ENCODE data around the gene NRN1L. TPM values are rescaled to one million over a fixed set of nuclear protein-coding genes. Genes with fewer than 3 reads are reported as not detected.

The NRN1L gene
- total RNA-seq, 1 donor from 2014 or later, result 0.56 TPM

GRCh38 chr16:67928561-67929364 is 44.1 kb downstream of the NRN1L start:
- Mint-ChIP-seq H3K9me3 (ENCODE audit: unreplicated experiment) (no peaks in the 10 kb centered on the region), H3K4me1 (ENCODE audit: unreplicated experiment) (peaks cover 10% of the 10 kb centered on the region), H3K36me3 (ENCODE audit: low read depth, unreplicated experiment) (no peaks in the 10 kb centered on the region), H3K27me3 (ENCODE audit: unreplicated experiment) (peaks cover 10% of the 10 kb centered on the region), H3K27ac (ENCODE audit: unreplicated experiment) (no peak overlapping the region), H3K4me3 (ENCODE audit: unreplicated experiment) (no peak overlapping the region)
- peak; percentile 39 for TF ChIP-seq CTCF (IDR thresholded peaks at IDR 0.05; ENCODE audit: unreplicated experiment)
- peak; percentile 76 for DNase-seq (ENCODE audit: low spot score)

GRCh38 chr16:67930191-67930590 is 45.5 kb downstream of the NRN1L start:
- no peak for DNase-seq (ENCODE audit: low spot score)
- Mint-ChIP-seq H3K4me3 (ENCODE audit: unreplicated experiment) (no peak overlapping the region), H3K9me3 (ENCODE audit: unreplicated experiment) (no peaks in the 10 kb centered on the region), H3K27me3 (ENCODE audit: unreplicated experiment) (peaks cover 19% of the 10 kb centered on the region), H3K4me1 (ENCODE audit: unreplicated experiment) (peaks cover 19% of the 10 kb centered on the region), H3K27ac (ENCODE audit: unreplicated experiment) (no peak overlapping the region), H3K36me3 (ENCODE audit: low read depth, unreplicated experiment) (no peaks in the 10 kb centered on the region)
- no peak for TF ChIP-seq CTCF (IDR thresholded peaks at IDR 0.05; ENCODE audit: unreplicated experiment)

- H3K4me3 Mint-ChIP-seq (ENCODE audit: unreplicated experiment), result no peak overlapping the region
- DNase-seq (ENCODE audit: low spot score), result no peak
- no peak for TF ChIP-seq CTCF (IDR thresholded peaks at IDR 0.05; ENCODE audit: unreplicated experiment)
Observed at GRCh38 chr16:67930678-67931211, 46.1 kb downstream of the NRN1L start.

GRCh38 chr16:67931712-67932461 is 47.2 kb downstream of the NRN1L start, which contains the start of gene CTRL:
CTRL (minus strand) TSS chr16:67931862; CDS start chr16:67931852, 10 bp downstream.
- no peak within 1 kb of the TSS for H3K4me3 Mint-ChIP-seq (ENCODE audit: unreplicated experiment)
- TF ChIP-seq CTCF (IDR thresholded peaks at IDR 0.05; ENCODE audit: unreplicated experiment), result peak; percentile 41
- no peaks in the 10 kb centered on the region for H3K9me3 Mint-ChIP-seq (ENCODE audit: unreplicated experiment)
- peaks cover 31% of the 10 kb centered on the region for H3K27me3 Mint-ChIP-seq (ENCODE audit: unreplicated experiment)
- no peak for DNase-seq (ENCODE audit: low spot score)
- no peak within 1 kb of the TSS for H3K27ac Mint-ChIP-seq (ENCODE audit: unreplicated experiment)
- H3K36me3 Mint-ChIP-seq (ENCODE audit: low read depth, unreplicated experiment), result peaks cover 2% of the 10 kb centered on the region
- peaks cover 13% of the 10 kb centered on the region for H3K4me1 Mint-ChIP-seq (ENCODE audit: unreplicated experiment)

More at GRCh38 chr16:67930678-67931211, 46.1 kb downstream of the NRN1L start:
- Mint-ChIP-seq H3K9me3 (ENCODE audit: unreplicated experiment) (no peaks in the 10 kb centered on the region), H3K27ac (ENCODE audit: unreplicated experiment) (no peak overlapping the region), H3K36me3 (ENCODE audit: low read depth, unreplicated experiment) (no peaks in the 10 kb centered on the region), H3K4me1 (ENCODE audit: unreplicated experiment) (peaks cover 19% of the 10 kb centered on the region), H3K27me3 (ENCODE audit: unreplicated experiment) (peaks cover 22% of the 10 kb centered on the region)

Data from endothelial cell (in vitro differentiated cells).